ENCODE data around the gene GID4. TPM values are rescaled to one million over a fixed set of nuclear protein-coding genes. Genes with fewer than 3 reads are reported as not detected.

GID4 gene
- total RNA-seq, 2 experiments from 2014 or later: 8.6 to 8.8 TPM

DNA sequence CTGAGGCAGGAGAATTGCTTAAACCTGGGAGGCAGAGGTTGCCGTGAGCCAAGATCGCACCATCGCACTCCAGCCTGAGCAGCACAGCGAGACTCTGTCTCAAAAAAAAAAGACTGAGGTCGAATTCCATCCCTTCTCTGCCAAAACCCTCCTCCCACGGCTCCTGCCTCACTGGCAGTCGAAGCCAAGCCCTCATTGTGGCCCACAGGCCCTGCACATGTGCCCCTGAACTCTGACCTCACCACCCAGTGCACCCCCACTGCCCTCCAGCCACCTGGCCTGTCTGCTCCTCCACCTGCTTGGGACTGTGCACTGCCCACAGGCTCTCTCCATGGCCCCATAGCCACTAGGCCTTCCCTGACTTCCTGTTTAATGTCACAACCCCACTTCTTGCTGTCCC lies 76.3 kb downstream of the GID4 start:
- no peaks in the 10 kb centered on the region for H3K4me1 Mint-ChIP-seq
- no peak overlapping the region for H3K27ac Mint-ChIP-seq
- ChIA-PET CTCF (no interaction called here), POLR2A (no interaction called here)
- peaks cover 3% of the 10 kb centered on the region for H3K36me3 Mint-ChIP-seq (ENCODE audit: low read depth)
- no peaks in the 10 kb centered on the region for H3K27me3 Mint-ChIP-seq
- no peak overlapping the region for H3K4me3 Mint-ChIP-seq
- peaks cover 4% of the 10 kb centered on the region for H3K9me3 Mint-ChIP-seq
- no peak for DNase-seq

DNA sequence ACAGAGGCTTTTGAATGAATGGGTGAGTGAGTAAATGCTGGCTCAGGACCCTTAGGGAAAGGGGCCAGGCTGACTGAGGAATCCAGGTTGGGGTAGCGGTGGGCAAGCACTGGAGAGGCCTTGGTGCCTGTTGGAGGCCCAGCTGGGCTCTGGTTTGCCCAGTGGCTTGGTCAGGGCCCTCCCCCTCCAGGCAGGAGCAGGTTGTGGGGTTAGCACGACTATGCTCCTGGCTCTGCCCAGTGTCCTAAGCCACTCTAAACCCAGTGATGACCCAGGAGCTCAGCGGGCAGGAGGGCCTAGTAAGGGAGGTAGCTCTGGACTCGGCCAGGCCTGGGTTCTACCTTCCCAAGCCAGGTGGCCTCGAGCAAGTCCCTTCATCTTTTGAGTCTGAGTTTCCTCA lies 76.9 kb downstream of the GID4 start:
- H3K27me3 Mint-ChIP-seq: no peaks in the 10 kb centered on the region
- ChIA-PET CTCF (no interaction called here), POLR2A (no interaction called here)
- no peaks in the 10 kb centered on the region for H3K4me1 Mint-ChIP-seq
- no peak overlapping the region for H3K4me3 Mint-ChIP-seq
- H3K36me3 Mint-ChIP-seq (ENCODE audit: low read depth): peaks cover 3% of the 10 kb centered on the region
- H3K9me3 Mint-ChIP-seq: peaks cover 4% of the 10 kb centered on the region
- DNase-seq: no peak
- H3K27ac Mint-ChIP-seq: no peak overlapping the region

DNA sequence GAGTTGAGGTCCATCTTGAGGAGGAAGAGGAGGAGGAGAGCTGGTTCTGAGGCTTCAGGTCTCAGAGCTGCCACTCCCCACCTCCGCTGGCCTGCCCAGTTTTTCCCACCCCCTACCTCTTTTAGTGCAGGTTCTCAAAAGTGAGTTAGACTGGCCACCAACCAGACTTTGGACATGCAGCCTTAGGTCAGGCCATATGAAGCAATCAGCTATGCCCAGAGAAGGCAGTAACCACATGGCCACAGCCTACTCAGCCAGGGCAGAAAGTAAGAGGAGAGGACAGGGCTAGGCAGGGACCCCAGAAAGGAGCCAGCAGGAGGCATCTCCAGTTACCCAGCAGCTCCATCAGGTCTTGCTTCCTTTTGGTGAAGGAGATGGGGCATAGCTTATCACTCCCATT lies 78.3 kb downstream of the GID4 start:
- peaks cover 4% of the 10 kb centered on the region for H3K9me3 Mint-ChIP-seq
- H3K36me3 Mint-ChIP-seq (ENCODE audit: low read depth): peaks cover 3% of the 10 kb centered on the region
- no peaks in the 10 kb centered on the region for H3K4me1 Mint-ChIP-seq
- no peak for DNase-seq
- no peaks in the 10 kb centered on the region for H3K27me3 Mint-ChIP-seq
- POLR2A ChIA-PET: no interaction called here
- CTCF ChIA-PET: interaction anchor here (0.8 kb wide), 1 partner anchor 19 kb away, joined by 3 read pairs; no protein-coding TSS in a partner anchor
- H3K27ac Mint-ChIP-seq: no peak overlapping the region
- H3K4me3 Mint-ChIP-seq: no peak overlapping the region

Other genes with a start within 250 kb of the GID4 start
- 100 to 1,000 TPM; 175 to 176 TPM for gene SREBF1, start 202.4 kb upstream of the GID4 start, total RNA-seq
- gene TOM1L2, start 67.0 kb upstream of the GID4 start, total RNA-seq: 10 to 100 TPM; 29.5 to 32.0 TPM
- gene DRC3, start 66.5 kb upstream of the GID4 start, total RNA-seq: under 1 TPM in 1 of 2 experiments, not detected in 1; 0.06 TPM
- gene ATPAF2, start 240 bp upstream of the GID4 start, total RNA-seq: 10 to 100 TPM; 27.0 to 32.4 TPM
- gene DRG2, start 48.5 kb downstream of the GID4 start, total RNA-seq: 10 to 100 TPM; 45.9 to 52.2 TPM
- under 1 TPM; 0.23 to 0.35 TPM for gene MYO15A, start 69.3 kb downstream of the GID4 start, total RNA-seq
- gene ALKBH5, start 144.4 kb downstream of the GID4 start, total RNA-seq: 100 to 1,000 TPM in 1 of 2 experiments, 10 to 100 TPM in 1; 98.2 to 102 TPM
- gene LLGL1, start 186.2 kb downstream of the GID4 start, total RNA-seq: 10 to 100 TPM; 24.7 to 24.9 TPM
- gene FLII, start 219.3 kb downstream of the GID4 start, total RNA-seq: 100 to 1,000 TPM; 323 to 328 TPM
- gene MIEF2, start 221.3 kb downstream of the GID4 start, total RNA-seq: 1 to 10 TPM; 6.8 to 8.5 TPM